Activated CD4-positive, alpha-beta T cell treated with anti-CD3 and anti-CD28 coated beads, Interleukin-2, amount 50 U/mL, for 4 hours (primary cell): ENCODE results near the gene ITGB6.
"Not testable (repeated sequence)": the region's sequence is repeated elsewhere in the genome, so short reads cannot be mapped to it uniquely, and the experiment has no call there.

Source experiments
- DNase-seq, 2 experiments: peaks; one replicate each; pipeline ENCODE4 v3.0.0-alpha.2; 2020

Gene ITGB6

DNA sequence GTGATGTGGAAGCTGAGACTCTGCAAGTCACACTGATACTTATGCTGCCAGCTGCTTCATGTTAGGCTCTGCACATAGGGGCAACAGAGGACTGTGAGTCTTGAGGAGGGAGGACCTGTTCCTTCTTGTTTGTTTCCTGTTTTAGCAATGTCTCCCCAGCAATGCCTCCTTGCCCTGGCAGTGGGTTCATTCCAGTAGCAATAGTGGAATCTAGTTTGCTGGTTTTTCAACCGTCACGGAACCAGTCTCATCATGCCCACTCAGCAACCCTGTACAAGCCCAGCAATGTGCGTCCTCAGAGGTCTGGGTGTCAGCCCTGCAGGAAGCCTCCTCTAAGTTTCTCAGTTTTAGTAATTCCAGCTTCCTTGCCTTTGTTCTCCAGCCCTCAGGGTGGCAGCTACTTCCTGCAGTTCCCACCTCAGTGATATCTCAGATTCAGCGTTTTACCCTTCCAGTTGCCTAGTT, 20.5 kb upstream of the ITGB6 start:
- DNase-seq, result no peak

DNA sequence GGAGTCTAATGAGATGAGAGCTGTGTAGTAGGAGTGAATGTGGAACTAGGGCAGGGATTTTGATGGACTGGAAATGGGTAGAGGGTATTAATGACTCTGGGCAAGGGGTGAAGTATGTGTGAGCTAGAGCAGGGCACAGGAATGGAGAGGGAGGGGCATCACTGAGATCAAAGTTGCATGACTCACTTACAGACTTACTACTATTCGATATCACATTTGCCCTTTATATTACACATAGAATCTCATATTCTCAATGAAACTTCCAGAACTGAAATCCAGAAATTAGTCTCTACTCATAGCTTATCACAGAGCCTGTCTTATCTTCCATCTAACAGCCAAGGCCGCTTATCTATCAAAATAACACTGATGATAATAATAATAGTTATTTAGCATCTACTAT, 20.0 kb upstream of the ITGB6 start:
- no peak for DNase-seq

DNA sequence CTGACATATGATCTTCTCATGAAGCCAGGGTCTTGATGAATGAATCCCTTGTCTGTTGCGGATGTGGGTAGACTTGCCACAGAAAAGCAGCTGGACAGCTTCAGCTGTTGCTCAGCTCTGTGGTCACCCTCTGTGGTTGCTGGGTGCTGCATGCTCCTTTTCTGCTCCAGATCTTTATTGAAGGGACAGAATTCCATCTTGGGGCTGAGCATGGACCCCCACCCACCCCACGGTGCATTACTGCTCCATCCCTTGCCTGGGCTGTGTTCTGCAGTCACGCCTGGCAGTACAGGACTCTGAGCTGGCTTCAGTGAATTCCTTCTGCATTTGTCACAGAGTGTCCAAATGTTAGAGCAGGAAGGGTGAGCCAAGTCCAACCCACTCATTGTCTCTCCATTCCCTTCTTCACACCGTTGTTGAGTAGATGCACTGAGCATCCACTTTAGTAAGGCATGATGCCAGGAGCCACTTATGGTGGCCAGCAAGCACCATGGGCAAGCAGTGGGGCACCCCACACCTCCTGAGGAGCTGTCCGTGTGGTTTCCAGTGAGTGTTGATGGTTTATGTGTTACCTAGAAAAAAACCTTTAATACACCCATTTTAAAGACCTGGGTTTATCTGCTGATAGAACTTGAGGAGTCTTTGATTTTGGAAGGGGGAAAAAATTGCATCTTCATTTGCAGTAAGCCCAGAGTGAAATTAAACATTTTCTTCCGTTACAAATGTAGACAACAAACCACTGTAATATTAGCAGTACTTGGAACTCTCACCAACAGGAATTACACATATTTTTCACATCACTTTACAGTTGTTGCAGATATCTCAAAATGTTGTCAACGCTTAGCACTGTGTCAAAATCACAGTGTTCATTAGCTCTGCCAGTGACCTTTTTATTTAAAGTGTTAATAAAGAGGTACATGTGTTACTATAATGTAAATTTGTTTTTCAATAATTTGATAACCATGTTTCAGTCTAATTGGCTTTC, 14.7 kb upstream of the ITGB6 start:
- DNase-seq, result no peak

DNA sequence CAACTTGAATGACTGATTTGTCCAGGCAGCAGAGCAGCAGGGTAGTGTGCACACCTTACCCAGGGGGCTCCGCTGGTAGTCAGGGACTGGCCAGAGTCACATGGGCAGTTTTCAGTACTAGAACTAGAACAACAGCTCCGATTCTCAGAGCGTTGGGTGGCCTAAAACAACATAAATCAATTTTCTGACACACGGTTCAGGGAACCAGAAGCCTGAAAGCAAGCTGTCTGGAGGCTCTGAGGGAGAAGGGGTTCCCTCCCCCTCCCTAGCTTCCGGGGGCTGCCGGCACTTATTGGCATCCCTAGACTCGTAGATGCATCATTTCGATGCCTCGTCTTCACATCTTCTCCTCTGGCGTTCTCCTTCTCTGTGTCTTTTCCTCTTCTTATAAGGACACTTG, 13.4 kb upstream of the ITGB6 start:
- DNase-seq, result no peak

DNA sequence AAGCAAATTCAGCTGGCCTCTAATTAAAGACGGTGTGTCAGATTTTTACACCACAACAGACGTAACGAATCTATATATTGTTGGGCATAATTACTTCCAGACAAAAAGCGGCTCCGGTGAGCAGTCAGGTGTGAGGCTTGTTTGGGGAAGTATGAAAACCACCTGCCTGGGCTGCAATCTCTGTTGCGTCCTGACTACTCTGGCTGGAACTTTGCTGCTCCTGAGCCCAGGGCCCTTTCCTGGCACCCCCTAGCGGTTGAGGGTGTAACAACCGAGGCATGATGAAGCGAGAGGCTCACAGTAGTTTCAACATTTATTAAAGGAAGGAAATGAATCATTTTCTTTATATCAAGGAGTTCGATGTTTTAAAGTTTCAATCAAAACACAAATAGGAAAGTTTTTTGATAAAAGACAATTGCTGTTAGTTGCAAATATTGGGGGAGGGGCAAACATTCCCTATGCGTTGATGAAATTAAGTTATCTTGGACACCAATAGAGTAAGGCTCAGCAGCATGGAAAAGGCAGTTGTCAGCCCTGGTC, 10.6 kb upstream of the ITGB6 start:
- peak; percentile 65 to 68 for DNase-seq

DNA sequence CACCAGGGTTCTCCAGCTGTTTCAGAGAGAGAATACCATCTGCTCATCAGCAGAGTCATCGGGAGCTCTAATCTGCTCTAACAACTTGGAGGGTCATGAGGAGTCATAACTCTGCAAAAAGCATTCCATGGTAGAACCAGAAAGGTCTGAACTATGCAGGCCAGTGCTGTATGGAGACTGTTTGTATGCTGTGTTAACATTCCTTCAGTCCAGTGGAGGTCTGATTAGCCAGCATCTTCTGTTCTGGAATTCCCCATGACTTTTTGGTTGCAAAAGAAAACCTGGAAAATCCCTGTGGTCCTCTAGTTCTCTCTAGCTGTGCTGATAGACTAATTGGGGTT, 9.4 kb upstream of the ITGB6 start:
- DNase-seq, result no peak

DNA sequence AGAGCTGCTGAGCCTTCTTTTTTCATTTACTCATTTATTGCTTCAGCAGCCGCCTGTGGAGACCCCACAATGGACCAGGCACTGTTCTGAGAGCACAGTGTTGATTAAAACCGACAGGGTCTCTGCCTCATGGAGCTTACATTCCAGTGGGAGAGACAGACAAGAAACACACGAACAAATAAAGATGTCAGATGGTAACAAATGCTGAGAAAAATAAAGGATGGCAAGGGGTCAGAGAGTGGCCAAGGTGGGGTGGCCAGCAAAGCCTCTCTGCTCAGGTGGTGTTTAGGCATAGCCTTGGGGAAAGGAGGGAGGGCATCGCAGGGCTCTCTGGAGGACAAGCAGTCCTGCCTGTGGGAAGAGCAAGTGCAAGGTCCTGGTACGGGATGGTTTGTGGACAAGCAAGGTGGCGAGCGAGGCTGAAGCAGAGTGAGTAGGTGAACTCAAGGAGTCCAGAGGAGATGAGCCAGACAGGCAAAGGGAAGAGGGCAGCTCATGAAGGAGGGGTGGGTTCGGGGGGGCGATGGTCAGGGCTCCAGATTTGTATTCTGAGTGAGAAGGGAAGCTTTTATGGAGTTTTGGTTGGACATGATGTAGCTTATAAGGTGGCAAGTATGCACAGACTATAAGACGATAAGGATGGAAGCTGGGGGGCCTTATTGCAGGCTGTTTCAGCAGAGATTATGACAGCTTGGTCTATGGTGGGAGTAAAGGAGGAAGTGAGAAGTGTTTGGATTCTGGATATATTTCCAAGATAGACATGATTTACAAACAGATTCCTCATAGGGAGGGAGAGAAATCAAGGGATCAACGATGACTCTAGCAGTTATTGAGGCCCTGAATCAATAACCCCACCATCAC, 8.8 kb upstream of the ITGB6 start:
- DNase-seq, result no peak

DNA sequence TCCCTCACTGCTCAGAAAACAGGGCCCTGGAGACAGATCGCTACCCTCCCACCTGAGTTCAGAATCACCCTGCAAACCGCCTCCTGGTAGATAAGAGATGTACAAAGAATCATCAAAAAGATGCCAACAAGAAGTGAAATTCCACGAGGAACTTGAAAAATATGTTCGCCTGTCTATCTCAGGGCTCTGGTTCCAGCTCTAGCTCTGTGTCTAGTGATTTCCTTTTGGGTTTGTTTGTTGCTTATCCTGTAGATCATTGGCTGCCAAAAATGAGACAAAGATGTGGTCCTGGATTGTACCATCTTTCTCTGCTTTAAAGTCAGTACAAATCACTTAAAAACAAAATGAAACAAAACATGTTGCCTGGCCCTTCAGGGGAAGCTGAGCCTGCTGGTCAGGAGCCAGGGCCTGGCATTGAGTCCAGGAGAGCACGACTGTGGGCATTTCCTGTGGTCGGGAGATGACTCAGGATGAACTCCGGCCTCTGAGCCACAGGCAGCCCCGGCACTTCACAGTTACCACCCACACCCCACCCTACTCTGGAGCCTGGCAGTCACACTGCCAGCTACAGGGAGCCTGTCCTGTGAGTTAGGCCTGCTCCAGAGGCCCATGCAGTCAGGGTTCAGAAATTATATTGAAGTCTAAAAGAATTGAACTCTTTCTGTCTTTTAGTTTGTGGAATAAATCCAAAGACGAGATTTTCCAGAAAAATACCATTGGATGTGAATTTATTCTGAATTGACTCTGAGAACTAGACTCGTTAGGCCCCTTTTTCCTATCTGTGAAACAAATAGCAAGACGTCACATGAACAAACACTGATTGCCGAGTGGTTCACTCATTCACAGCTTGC, 8.0 kb upstream of the ITGB6 start:
- no peak for DNase-seq

DNA sequence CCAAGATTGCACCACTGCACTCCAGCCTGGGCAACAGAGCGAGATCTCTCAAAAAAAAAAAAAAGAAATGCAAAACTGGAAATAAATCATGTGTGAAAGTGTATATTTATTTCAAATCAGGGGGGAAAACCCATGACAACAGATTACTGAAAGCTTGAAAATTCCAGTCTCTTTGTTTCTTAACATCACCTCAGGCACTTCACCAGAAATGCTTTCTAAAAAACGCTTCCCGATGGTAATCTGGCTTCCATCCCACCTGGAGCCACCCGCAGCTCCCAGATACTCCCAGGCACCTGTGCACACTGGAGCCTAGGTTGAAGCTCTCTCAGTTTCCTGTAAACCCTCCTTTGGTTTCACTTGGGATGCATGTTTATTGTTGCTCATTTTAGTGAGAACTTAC, 7.2 kb upstream of the ITGB6 start:
- DNase-seq, result no peak

DNA sequence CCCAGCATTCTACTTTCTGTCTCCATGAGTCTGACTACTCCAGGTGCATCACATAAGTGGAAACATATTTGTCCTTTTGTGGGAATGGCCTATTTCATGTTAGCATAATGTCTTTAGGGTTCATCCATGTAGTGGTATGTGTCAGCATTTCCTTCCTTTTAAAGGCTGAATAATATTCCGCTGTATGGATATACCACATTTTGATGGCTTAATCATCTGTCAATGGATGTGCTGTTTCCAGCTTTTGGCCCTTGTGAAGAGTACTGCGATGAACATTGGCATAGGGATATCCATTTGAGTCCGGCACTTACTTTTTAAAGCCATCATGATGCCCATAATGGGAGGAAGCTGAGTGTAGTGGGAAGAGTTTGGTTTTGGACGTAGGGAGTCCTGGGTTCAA, 6.4 kb upstream of the ITGB6 start:
- no peak for DNase-seq

DNA sequence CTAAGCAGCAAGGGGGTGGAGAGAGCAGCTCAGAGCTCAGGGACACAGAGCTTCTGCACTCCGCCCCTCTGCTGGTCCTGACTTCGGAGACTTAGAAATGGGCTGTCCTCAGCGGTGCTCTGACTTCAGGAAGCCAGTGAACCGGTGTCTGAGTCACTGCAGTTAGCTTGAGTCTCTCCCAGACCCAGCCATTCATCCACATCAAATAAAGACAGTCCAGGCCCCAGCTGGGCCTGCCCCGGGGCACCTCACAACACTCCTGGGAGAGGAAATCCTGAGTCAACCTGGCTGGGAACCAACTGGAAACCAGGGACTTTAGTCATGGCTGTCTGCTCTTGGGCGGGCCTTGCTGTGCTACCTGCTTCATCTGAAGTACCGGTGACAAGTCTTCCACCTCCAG, 5.4 kb upstream of the ITGB6 start:
- no peak for DNase-seq

DNA sequence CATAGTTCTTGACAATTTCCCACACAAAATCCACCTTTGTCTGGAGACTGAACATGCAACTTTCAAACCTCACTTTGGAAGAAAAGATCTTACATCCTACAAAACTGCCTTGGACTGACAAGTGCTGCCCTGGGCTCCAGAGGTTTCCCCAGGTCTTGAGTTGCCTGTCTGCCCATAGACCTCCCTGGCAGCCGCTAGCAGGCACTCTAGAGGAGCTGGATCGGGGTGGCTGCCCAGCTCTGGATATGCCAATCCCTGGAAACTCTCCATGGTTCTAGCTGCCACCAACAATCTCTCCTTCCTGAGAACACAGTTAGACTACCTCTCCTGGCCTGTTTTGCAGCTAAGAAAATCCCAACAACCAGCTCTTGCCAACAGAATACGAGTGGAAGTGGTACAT, 3.4 kb upstream of the ITGB6 start:
- no peak for DNase-seq

DNA sequence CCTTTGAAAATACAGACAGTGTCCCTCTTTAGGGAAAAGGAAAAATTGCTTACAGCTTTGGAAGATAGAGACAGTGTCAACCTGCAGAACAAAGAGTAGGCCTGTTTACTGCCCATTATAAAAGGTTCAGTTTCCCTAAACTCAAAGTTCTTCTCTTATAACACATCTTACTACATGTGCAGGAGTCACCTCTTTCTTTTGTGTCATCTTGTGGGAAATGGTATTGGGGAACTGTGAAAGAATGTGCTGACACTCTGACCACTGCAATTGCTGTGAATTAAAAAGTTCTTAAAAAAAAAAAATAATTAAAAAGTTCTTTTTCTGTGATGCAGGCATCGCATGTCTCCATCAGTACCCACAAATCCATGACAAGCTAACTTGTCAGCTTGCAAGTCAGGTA, 2.9 kb upstream of the ITGB6 start:
- no peak for DNase-seq

DNA sequence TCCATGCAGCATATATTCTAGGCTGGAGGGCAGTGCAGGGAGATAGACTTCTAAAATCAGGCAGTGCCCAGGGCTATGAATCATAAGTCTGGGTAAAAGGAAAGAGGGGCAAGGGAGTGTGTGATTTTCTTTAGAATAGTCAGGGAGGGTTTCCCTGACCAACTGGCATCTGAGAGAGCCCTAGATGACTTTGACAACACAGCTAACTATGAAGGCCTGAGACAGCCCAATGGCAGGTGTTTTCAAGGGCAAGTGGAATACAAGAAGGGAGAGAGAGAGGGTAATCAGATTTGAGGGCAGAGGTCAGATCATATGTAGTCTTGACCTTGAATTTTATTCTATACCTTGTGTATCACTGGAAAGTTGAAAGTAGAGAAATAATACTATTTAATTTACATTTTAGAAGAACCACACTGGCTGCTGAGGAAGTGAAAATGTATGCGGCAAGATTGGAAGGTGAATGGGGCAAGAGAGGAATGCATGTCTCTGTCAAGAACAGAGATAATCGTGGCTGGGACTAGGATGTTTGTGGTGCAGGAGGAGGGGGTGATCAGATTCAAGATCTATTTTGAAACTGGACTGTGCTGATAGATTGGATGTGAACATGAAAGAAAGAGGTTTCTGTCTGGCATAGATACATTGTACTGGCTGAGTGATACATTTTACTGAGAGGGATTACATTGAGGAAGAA, 1.9 kb upstream of the ITGB6 start:
- no peak for DNase-seq

DNA sequence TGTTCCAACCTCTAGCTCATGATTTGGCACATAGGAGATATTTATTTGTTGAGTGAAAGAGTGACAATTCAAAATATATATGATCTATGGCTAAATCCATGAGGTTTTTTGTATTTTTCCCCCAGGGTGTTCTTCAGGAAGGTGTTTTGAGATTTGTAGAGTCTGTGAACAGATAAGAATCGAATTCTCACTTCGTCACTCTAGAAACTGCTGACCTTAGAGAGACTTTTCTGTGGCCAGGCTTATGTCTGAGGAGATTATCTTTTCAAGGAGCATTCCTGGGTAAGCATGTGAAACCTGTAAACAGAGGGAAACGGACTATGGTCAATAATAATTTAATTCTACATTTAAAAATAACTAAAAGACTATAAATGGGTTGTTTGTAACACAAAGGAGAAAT, 849 bp upstream of the ITGB6 start:
- no peak for DNase-seq

DNA sequence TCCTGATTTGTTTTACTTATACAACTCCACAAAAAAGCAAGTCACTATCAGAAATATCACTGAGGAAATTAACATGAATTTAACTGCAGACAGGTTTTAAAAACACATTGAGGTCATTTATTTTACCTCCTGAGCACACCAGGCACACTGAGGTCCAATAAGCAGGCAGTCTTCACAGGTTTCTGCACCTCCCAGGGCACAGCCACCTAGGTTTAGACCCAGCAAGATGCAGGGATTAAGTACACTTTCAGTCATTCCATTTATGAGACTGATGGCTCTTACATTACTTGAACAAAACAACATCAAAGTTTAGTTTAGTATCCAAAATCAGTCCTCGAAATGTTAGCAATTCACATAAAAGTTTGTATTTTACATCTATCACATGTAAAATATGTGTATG, 1.0 kb downstream of the ITGB6 start:
- no peak for DNase-seq

DNA sequence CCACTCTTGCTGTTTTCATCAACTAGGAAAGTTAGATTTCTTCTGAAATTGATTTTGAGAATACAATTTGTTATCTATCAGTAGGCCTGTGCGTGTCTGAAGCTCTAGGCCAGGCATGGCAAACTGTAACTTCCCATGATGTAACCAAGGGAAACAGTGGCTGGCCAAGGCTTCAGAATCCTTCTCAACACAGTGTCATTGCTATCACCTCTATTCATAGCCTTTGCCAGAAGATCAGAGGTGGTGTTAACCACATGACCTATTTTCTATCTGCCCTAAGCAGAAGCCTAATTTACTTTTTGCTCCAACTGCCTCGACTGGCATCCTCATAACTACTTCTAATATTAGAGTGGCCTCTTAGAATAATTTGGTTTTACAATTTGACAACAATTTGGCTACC, 2.5 kb downstream of the ITGB6 start:
- no peak for DNase-seq

DNA sequence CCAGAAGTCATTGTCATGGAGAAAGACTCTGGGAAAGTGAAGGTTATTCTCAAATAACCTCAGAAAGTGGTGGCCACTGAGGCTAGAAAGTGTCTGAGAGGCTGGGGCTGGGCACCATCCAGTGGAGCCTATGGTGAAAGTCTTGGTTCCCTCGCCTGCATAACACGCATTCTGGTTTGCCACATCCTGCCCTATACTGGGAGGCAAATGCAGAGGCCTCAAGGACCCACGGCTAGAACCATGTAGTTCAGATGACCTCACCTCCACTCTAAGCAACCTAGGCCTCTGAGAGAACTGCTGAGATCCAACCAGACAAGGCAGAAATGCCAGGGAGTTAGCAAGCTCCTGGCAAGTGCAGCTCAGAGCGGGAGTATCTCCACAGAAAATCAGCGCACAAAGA, 5.1 kb downstream of the ITGB6 start:
- DNase-seq, result no peak

DNA sequence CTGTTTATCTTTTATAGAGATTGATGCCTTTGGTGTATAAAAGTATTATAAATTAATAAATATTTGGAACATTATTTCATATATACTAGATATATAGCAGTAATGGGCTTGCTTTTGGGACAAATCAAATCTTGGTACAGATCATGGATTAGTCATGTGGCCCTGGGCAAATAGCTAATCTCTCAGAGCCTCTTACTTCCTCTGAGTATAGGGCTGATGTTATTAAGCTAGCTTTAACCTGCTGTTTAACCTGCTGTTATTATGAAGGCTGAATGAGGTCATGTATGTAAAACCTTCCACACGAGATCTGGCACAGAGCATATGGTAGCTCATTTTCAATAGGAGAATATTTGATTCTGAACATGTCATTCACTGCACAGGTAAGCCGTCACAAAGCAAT, 5.7 kb downstream of the ITGB6 start:
- no peak for DNase-seq

DNA sequence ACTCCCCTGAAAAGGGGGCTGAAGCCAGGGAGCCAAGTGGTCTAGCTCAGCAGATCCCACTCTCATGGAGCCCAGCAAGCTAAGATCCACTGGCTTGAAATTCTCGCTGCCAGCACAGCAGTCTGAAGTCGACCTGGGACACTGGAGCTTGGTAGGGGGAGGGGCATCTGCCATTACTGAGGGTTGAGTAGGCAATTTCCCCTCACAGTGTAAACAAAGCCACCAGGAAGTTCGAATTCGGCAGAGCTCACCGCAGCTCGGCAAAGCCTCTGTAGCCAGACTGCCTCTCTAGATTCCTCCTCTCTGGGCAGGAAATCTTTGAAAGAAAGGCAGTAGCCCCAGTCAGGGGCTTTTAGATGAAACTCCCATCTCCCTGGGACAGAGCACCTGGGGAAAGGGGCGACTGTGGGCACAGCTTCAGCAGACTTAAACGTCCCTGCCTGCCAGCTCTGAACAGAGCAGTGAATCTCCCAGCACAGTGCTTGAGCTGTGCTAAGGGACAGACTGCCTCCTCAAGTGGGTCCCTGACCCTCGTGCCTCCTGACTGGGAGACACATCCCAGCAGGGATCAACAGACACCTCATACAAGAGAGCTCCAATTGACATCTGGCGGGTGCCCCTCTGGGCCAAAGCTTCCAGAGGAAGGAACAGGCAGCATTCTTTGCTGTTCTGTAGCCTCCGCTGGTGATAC, 18.8 kb downstream of the ITGB6 start:
- peak in 1 of 2 experiments; percentile 2 for DNase-seq

DNA sequence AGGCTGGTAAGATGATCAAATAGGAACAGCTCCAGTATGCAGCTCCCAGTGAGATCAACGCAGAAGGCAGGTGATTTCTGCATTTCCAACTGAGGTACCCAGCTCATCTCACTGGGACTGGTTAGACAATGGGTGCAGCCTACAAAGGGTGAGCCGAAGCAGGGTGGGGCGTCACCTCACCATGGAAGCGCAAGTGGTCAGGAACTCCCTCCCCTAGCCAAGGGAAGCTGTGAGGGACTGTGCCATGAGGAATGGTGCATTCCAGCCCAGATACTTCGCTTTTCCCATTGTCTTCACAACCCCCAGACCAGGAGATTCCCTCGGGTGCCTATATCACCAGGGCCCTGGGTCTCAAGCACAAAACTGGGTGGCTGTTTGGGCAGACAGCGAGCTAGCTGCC, 19.4 kb downstream of the ITGB6 start:
- not testable (repeated sequence) for DNase-seq

DNA sequence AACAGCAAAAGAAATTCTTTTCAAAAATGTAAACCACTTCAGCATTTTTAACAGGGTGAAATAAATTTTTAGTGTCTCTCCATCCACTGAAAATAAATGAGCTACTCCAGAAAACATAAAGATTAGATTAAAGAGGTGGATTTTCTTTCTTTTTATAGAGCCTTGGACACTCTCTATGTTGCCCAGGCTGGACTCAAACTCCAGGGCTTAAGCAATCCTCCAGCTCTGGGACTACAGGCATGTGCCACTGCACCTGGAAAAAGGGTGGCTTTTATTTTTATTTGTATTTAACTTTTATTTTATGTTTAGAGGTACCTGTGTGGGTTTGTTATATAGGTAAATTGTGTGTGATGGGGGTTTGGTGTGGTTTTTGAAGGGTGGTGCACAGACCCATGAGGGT, 19.9 kb downstream of the ITGB6 start:
- no peak for DNase-seq
